ENCODE measurements around the gene FOXR1. TPM values are rescaled to one million over a fixed set of nuclear protein-coding genes. Genes with fewer than 3 reads are reported as not detected.

FOXR1 gene
- total RNA-seq, 8 experiments from 2014 or later, result not detected

Other genes starting within 250 kb of the FOXR1 start
- 100 to 1,000 TPM in 7 of 8 experiments, 10 to 100 TPM in 1; 82.6 to 169 (median 135) TPM for gene DDX6, start 180.6 kb upstream of the FOXR1 start, total RNA-seq
- under 1 TPM in 6 of 8 experiments, not detected in 2; 0.04 to 0.19 (median 0.11) TPM for gene CXCR5, start 87.9 kb upstream of the FOXR1 start, total RNA-seq
- 10 to 100 TPM in 3 of 8 experiments, 1 to 10 TPM in 5; 3.3 to 55.5 (median 8.7) TPM for gene BCL9L, start 45.8 kb upstream of the FOXR1 start, total RNA-seq
- under 1 TPM in 5 of 8 experiments, not detected in 3; 0.29 to 1.00 (median 0.45) TPM for gene UPK2, start 15.5 kb upstream of the FOXR1 start, total RNA-seq
- 10 to 100 TPM; 13.0 to 65.0 (median 19.8) TPM for gene CENATAC, start 26.4 kb downstream of the FOXR1 start, total RNA-seq
- 1,000 to 10,000 TPM in 7 of 8 experiments, 100 to 1,000 TPM in 1; 941 to 1,612 (median 1,244) TPM for gene RPS25, start 46.6 kb downstream of the FOXR1 start, total RNA-seq
- 100 to 1,000 TPM in 4 of 8 experiments, 10 to 100 TPM in 4; 66.1 to 150 (median 105) TPM for gene TRAPPC4, start 47.0 kb downstream of the FOXR1 start, total RNA-seq
- 10 to 100 TPM in 4 of 8 experiments, 1 to 10 TPM in 4; 6.1 to 18.8 (median 9.9) TPM for gene SLC37A4, start 59.1 kb downstream of the FOXR1 start, total RNA-seq
- 100 to 1,000 TPM in 5 of 8 experiments, 10 to 100 TPM in 3; 85.0 to 152 (median 116) TPM for gene HYOU1, start 85.4 kb downstream of the FOXR1 start, total RNA-seq
- gene VPS11, start 96.1 kb downstream of the FOXR1 start, total RNA-seq, result 10 to 100 TPM; 11.8 to 39.0 (median 21.2) TPM
- gene HMBS, start 113.1 kb downstream of the FOXR1 start, total RNA-seq, result 10 to 100 TPM in 5 of 8 experiments, 1 to 10 TPM in 3; 6.0 to 46.7 (median 16.1) TPM
- 10 to 100 TPM; 22.1 to 58.9 (median 36.5) TPM for gene DPAGT1, start 130.1 kb downstream of the FOXR1 start, total RNA-seq
- 10 to 100 TPM in 3 of 8 experiments, 1 to 10 TPM in 5; 4.7 to 17.7 (median 8.7) TPM for gene C2CD2L, start 135.6 kb downstream of the FOXR1 start, total RNA-seq
- gene HINFP, start 149.8 kb downstream of the FOXR1 start, total RNA-seq, result 10 to 100 TPM; 13.0 to 34.0 (median 28.2) TPM
- 1 to 10 TPM in 5 of 8 experiments, under 1 TPM in 3; 0.36 to 3.3 (median 1.6) TPM for gene ABCG4, start 177.3 kb downstream of the FOXR1 start, total RNA-seq
- 10 to 100 TPM in 2 of 8 experiments, 1 to 10 TPM in 5, under 1 TPM in 1; 0.65 to 16.3 (median 2.3) TPM for gene NLRX1, start 197.0 kb downstream of the FOXR1 start, total RNA-seq
- 1 to 10 TPM in 2 of 8 experiments, under 1 TPM in 5, not detected in 1; 0.15 to 2.5 (median 0.29) TPM for gene NHERF4, start 213.7 kb downstream of the FOXR1 start, total RNA-seq
- 10 to 100 TPM in 7 of 8 experiments, 1 to 10 TPM in 1; 5.1 to 19.3 (median 13.9) TPM for gene CBL, start 234.6 kb downstream of the FOXR1 start, total RNA-seq

Data from motor neuron (in vitro differentiated cells).